HG02870 (cell line): ENCODE results near the gene STARD8.
"Not testable (repeated sequence)": the region's sequence is repeated elsewhere in the genome, so short reads cannot be mapped to it uniquely, and the experiment has no call there.

Experiments
- ATAC-seq: cut with Tn5 transposase; IDR thresholded peaks from one replicate; pipeline ENCODE4 v1.9.1; 2021; ENCODE audit warnings: mild to moderate bottlenecking, moderate library complexity; ENCODE audit not compliant: unreplicated experiment

STARD8 gene

DNA sequence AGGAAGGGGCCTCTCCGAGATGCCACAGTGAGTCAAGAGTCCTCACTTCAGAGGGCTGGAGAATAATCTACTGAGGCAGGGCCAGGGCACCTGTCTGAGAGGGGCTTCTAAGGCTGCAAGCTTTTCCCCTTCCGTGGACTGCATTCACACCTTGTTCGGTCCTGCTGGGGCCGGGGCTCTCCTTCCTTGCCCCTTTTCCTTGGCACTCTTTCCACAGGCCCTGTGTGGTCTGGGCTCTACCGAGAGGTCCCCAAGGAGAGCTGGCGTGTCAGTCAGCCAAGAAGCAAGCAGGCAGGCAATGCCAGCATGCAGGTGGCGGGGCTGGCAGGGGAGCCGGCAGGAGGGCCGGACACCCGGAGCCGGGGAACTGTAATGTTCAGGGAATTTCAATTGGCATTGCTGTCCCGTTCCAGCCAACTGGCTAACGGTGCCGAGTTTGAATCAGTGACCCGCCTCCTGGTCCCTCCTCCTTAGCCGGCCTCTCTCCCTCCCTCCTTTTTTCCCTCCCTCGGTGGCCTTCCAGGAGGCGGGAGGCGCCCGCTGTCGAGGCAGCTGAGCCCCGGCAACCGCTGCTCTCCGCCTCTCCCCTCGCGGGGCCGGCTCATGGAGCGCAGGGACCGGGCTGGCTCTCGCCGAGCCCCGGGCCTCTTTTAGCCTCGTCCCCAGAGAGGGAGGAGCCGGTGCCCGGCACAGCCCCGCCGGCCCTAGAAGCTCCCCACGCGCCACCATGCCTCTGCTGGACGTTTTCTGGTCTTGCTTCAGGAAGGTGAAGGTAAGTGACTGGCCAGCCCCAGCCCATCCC is at the start of gene STARD8:
STARD8 (plus strand) TSS at position 511 of the 802 bp plus-strand sequence; CDS start at position 728, 217 bp downstream.
- no peak for ATAC-seq

- no peak for ATAC-seq
Observed at GRCh38 chrX:68598841-68599240, 48.6 kb upstream of the STARD8 start.

DNA sequence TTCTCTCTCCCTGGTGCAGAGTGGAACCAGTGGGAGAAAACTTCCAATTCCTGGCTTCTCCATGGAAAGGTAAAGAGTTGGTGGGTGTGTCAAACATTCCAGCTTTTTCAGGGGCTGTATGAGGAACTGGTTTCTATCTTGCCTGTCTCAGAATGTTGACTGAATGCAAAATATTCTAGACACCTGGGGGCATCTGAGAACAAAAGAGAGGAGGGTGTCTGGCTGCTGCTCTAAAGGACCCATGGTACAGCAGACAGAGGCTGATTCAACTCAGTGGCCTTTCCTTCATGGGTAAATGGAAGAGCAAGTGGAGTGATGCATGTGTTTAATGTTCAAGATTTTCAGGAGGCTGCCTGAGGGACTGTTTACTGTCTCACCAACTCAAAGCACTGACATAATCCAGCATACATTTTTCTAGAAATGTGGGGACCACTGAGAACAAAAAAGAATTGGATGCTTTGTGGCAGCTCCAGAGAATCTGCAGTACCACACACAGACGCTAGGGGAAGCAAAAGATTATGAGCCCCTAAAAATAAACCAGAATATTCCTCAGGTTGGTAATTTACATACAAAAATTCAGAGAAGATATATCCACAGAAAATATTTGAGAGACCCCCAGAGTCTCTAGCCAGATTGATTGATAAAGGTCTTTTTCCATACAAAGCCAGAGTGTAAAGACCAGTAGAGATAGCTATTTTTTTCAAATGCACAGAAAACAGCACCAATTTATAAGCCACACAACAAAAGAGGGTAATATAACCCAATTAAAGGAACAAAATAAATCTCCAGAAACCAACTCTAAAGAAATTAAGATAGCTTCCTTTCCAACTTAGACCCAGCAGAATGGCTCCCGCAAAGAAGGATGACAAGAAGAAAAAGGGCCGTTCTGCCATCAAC is 48.0 kb upstream of the STARD8 start:
- no peak for ATAC-seq

DNA sequence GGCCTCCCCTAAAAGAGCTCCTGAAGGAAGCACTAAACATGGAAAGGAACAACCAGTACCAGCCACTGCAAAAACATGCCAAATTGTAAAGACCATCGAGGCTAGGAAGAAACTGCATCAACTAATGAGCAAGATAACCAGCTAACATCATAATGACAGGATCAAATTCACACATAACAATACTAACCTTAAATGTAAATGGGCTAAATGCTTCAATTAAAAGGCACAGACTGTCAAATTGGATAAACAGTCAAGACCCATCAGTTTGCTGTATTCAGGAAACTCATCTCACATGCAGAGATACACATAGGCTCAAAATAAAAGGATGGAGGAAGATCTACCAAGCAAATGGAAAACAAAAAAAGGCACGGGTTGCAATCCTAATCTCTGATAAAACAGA is 43.2 kb upstream of the STARD8 start:
- not testable (repeated sequence) for ATAC-seq

DNA sequence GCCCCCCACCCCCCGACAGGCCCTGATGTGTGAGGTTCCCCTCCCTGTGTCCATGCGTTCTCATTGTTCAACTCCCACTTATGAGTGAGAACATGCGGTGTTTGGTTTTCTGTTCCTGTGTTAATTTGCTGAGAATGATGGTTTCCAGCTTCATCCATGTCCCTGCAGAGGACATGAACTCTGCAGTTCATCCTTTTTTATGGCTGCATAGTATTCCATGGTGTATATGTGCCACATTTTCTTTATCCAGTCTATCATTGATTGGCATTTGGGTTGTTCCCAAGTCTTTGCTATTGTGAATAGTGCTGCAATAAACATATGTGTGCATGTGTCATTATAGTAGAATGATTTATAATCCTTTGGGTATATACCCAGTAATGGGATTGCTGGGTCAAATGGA is 32.7 kb upstream of the STARD8 start:
- ATAC-seq, result not testable (repeated sequence)

DNA sequence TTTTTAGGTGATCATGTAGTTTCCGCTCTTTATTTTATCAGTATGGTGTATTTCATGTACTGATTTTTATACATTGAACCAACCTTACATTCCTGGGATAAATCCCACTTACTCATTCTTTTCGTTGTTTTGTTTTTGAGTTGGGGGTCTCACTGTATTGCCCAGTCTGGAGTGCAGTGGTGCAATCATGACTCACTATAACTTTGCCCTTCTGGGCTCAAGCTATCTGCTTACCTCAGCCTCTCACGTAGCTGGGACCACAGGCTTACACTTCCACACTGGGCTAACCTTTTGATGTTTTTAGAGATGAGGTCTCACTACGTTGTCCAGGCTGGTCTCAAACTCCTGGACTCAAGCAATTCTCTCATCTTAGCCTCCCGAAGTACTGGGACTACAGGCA is 19.5 kb upstream of the STARD8 start:
- ATAC-seq, result no peak

GRCh38 chrX:68629936-68630335 is 17.5 kb upstream of the STARD8 start:
- not testable (repeated sequence) for ATAC-seq

DNA sequence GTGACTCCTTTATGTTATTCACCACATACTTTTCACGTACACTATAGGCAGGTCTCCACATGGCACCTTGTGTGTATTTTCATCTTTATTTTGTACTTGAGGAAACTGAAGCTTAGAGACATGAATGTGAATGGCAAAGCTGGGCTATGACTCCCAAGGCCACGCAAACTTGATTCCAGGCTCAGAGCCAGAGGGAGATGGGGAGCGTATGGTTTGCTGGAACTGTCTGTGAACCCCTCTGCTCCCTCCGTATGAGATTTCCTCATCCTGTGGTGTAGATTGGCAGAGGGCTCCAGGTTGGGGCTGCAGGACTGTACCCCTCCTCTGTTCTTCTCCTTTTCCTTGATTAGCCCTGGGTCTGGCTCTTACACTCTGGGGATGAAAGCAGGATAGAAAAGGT is 16.1 kb upstream of the STARD8 start:
- no peak for ATAC-seq

DNA sequence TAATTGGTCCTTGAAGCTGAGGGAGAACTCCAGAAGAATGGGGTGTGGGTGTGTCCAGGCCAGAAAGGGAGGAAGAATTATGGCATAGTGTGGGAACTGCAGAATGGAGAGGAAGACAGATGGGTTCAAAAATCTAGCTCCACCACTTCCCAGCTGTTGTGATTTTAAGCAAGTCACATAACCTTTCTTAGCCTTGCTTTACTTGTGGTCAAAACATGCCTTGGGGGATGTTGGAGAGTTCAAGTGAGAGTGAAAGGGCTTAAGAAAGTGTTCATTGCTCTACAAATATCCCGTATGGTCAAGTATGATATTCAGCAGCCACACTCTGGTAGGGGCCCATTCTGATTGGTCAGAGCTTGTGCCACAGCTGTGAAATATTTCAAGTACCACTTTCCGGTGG is 15.0 kb upstream of the STARD8 start:
- no peak for ATAC-seq

DNA sequence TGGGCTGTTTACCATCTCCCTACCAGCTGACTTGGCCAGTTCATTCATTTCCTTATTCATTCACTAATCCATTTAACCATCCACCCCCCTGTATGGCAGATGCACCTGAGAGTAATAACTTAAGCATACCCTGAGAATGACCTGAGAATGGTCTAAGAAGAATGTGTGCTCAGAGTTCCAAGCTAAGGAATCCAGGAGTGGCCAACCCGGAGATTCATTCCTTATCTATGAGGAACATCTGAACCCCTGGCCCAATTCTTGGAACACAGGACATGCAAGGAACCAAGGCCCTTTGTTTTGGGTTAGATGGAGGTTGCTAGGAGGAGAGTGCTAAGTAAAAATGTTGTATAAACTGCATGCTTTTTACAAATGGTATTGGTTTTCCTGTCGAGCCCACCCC is 13.5 kb upstream of the STARD8 start:
- no peak for ATAC-seq

DNA sequence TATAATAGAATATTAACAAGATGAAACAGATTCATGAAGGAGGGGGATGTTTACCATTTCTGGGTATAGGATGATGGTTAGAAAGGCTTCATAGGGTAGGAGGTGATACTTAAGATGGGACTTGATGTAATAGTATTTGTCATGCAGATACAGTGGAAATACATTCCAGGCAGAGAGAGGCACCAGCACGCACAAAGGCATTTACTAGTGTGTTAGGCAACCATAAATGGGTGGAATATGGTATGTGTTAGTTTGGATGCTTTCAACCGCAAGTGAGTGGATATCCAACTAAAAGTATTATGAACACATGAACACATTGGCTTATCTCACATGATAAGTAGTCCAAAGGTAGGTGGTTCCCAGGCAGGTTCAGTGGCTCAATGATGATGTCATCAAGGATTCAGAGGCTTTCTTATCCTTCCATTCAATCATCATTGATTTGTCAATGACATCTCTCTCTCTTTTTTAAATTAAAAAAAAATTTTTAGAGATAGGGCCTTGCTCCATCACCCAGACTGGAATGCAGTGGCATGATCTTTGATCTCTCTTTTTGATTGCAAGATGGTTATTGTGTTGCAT is 12.7 kb upstream of the STARD8 start:
- ATAC-seq, result no peak

GRCh38 chrX:68640661-68641060 is 6.8 kb upstream of the STARD8 start:
- ATAC-seq, result no peak

GRCh38 chrX:68644861-68645260 is 2.6 kb upstream of the STARD8 start:
- no peak for ATAC-seq

- ATAC-seq, result no peak
Observed at GRCh38 chrX:68646421-68646820, 1.0 kb upstream of the STARD8 start.

DNA sequence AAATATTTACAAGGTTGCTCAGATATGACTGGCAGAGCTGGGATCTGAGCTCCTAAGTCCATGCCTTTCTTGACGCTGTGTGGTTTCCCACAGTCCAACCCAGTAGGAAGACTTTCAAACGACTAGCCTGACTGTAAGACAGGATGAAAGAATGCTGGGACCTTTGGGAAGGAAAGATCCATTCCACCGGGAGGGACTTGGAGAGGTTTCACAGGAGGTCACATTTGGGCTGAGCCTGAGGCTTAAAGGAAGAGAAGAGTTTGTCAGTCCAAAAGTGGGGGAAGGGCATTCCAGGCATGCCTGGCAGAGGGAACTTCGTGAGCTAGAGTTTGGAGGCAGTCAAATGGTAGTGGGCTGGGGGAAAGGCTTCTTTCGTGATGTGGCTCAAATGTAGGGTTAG is 1.5 kb downstream of the STARD8 start:
- no peak for ATAC-seq

DNA sequence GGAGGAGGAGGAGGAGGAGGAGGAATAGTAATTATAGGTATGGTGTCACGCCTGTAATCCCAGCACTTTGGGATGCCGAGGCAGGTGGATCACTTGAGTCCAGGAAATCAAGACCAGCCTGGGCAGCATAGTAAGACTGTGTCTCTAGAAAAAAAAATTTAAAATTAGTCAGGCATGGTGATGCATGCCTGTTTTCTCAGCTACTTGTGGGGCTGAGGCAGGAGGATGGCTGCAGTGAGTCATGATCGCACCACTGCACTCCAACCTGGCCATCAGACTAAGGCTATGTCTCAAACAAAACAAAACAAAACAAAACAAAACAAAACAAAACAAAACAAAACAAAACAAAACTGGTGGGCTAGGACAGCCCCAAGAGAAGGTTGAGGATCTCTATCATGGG is 3.0 kb downstream of the STARD8 start:
- ATAC-seq, result no peak

- ATAC-seq, result no peak
Observed at GRCh38 chrX:68651110-68651509, 3.6 kb downstream of the STARD8 start.

DNA sequence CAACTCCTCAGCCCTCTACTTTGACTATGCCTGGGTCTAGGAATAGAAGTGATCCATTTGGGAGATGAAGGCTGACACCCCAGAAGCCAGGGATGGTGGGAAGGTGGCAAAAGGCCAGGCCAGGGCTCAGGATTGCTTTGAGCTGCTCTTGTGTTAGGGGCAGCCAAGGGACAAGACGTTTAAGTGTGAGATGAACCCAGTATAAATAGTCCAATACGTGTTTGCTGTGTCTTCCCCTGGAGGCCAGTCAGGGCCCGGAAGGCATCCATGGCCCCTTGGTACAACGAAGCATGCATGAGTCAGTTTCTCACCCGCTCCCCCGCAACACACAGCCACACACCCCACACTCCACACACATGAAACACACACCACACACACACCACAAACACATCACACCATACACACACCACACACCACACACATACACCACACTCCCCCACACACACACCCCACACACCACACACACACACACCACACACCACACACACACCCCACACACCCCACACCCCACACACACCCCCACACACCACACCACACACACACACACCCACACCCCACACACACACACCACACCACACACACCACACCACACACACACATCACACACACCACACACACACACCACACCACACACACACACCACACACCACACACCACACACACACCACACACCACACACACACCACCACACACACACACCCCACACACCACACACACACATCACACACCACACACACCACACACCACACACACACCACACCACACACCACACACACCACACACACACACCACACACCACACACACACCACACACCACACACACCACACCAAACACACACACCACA is 5.1 kb downstream of the STARD8 start:
- no peak for ATAC-seq

GRCh38 chrX:68654693-68655092 is 7.2 kb downstream of the STARD8 start:
- no peak for ATAC-seq

GRCh38 chrX:68656473-68656872 is 9.0 kb downstream of the STARD8 start:
- not testable (repeated sequence) for ATAC-seq

DNA sequence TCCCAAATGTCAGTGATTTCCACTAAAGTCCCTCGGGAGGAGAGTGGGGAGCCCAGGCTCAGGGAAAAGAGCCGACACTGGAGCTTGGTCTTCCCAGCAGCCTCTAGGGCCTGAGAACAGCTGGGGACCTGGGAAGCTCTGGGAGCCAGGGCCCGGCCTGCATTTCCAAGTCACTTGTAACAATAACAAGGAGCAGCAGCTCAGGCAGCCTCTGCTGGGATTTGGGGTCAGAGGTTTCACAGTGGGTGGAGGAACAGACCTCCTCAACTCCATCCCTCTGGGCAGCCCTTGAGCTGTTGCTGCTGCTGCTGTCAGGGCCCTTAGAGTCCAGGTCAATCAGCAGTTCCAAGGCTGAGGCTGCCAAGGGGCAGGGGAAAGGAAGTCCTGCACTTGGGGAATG is 11.1 kb downstream of the STARD8 start:
- ATAC-seq, result no peak
